Activated T-helper 1 cell treated with anti-CD3 and anti-CD28 coated beads, Interleukin-12 subunit alpha, Interleukin-12 subunit beta, Interleukin-2, Interleukin-4 antibody, amounts not matched to agents 30 ng/mL and 10 ng/mL and 1 ng/mL, durations not matched to agents 14 hours and 24 hours and 36 hours (primary cell): ENCODE results near the gene ARMC2. TPM values are rescaled to one million over a fixed set of nuclear protein-coding genes. Genes with fewer than 3 reads are reported as not detected.
A peak's percentile ranks its signal among the peaks of the same experiment; 100 is the strongest.

Experiments
- DNase-seq: peaks from one replicate; pipeline ENCODE4 v3.0.0; 2021; ENCODE audit warnings: low spot score
- H3K27ac Mint-ChIP-seq: one replicate; pipeline ENCODE4 v1.8.0; 2021; ENCODE audit warnings: mild to moderate bottlenecking, mixed read lengths
- H3K27me3 Mint-ChIP-seq: one replicate; pipeline ENCODE4 v1.8.0; 2022; ENCODE audit warnings: mild to moderate bottlenecking, moderate library complexity, mixed read lengths; ENCODE audit not compliant: insufficient read depth
- H3K36me3 Mint-ChIP-seq: one replicate; pipeline ENCODE4 v1.8.0; 2021; ENCODE audit warnings: low read depth, mixed read lengths
- H3K4me1 Mint-ChIP-seq: one replicate; pipeline ENCODE4 v1.8.0; 2021; ENCODE audit warnings: low read depth, mixed read lengths
- H3K4me3 Mint-ChIP-seq: one replicate; pipeline ENCODE4 v1.8.0; 2021; ENCODE audit warnings: mild to moderate bottlenecking, moderate library complexity, mixed read lengths
- H3K9me3 Mint-ChIP-seq: one replicate; pipeline ENCODE4 v1.8.0; 2021; ENCODE audit warnings: mixed read lengths
- intact Hi-C: fragments of 100-400 bp; cut with micrococcal nuclease; formaldehyde crosslinking; loops from one replicate; pipeline ENCODE4 v1.15.1; 2024
- total RNA-seq: library from RNA; stranded (reverse); gene quantifications from 2 replicates; pipeline ENCODE4 v1.2.3, GENCODE V29; 2022

The ARMC2 gene, protein sequence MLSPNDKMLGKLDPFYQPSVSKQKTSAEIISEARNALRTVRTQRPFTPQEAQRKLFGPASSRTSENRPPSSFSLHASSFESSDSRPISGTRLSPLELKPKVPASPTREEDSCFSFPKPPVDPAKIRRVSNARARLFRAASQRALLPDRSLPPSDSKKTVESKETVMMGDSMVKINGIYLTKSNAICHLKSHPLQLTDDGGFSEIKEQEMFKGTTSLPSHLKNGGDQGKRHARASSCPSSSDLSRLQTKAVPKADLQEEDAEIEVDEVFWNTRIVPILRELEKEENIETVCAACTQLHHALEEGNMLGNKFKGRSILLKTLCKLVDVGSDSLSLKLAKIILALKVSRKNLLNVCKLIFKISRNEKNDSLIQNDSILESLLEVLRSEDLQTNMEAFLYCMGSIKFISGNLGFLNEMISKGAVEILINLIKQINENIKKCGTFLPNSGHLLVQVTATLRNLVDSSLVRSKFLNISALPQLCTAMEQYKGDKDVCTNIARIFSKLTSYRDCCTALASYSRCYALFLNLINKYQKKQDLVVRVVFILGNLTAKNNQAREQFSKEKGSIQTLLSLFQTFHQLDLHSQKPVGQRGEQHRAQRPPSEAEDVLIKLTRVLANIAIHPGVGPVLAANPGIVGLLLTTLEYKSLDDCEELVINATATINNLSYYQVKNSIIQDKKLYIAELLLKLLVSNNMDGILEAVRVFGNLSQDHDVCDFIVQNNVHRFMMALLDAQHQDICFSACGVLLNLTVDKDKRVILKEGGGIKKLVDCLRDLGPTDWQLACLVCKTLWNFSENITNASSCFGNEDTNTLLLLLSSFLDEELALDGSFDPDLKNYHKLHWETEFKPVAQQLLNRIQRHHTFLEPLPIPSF
- 3.9 and 4.6 TPM in 2 replicates for total RNA-seq

DNA sequence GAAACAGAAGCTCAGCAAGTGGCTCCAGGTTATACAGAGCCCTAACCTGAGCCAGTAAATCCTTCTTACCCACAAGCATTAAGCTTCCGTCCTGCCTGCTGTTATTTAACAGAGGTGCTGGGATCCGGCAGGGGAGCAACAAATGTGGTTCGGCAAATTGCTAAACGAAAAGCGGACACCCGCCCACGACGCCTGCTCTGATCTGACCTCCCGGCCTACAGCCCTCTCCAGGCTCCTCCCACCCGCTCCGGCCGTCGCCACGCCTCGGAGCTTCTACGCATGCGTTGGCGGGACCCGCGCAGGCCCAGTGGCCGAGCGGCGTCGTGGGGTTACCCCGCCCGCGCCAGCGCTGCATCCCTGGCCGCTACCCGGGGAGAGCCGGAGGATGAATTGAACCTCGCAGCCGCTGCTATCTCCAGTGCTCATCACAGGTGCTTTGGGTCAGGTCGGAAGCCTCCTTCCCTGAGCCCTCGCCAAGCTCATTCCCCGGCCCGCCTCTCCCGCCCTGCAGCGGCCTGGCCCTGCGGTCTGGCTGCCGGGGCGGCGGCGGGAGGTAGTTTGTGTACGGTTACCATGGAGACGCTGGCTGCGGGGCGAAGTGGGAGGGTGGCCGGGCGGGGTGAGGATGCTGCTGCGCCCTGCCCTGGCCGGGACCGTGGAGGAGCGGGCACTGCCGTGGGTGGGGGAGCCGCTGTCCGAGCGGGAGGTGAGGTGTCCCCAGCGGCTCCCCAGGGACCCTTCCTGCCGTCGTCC lies at the start of gene ARMC2:
Gene ARMC2, plus strand, starts transcription at position 307 of the 753 bp plus-strand sequence. CDS start 5,846 bp downstream, outside the sequence.
- H3K4me1 Mint-ChIP-seq = peaks cover 31% of the 10 kb centered on the region
- DNase-seq = peak; percentile 88
- H3K36me3 Mint-ChIP-seq = peaks cover 6% of the 10 kb centered on the region
- H3K9me3 Mint-ChIP-seq = no peaks in the 10 kb centered on the region
- H3K4me3 Mint-ChIP-seq = peak within 1 kb of the TSS; percentile 89
- H3K27me3 Mint-ChIP-seq = peaks cover 25% of the 10 kb centered on the region
- intact Hi-C loops = loop anchor here (1.0 to 10.0 kb wide), 11 partner anchors 13 to 607 kb away; partner anchors contain the start of genes CEP57L1, MICAL1 and SNX3
- peak within 1 kb of the TSS; percentile 71 for H3K27ac Mint-ChIP-seq

DNA sequence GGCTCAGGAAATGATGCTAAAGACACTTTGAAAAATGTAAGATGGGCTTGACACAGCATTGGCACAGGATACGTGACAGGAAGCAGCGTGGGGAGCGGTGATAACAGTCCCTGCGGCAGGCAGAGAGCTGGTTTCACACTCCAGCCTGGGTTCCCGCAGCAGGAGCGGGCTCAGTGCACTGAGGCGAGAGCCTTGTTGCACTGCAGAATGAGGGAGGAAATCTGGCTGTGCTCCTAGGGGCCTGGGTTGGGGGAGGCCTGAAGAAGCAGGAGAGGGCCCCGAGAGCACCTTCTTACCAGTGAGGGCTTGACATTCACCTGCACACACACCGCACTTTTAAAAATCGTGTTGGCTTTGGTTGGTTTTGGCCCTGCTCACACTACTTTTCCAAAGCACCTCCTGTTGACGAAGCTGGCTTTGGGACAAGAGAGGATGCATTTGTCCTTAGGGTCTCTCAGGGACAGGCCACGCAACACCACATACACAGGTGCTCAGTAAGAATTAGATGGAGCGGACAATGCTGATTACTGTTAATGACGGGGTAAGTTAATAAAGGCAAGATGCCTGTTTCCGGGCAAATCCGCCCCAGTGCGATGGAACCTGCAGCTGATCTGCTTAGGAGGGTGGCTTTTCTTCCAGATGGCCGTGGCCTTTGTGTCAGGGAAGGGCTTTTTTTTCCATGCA lies 49.4 kb upstream of the ARMC2 start:
- Mint-ChIP-seq H3K27ac (peak overlapping the region; percentile 61), H3K4me1 (peaks cover 34% of the 10 kb centered on the region), H3K27me3 (peaks cover 12% of the 10 kb centered on the region), H3K9me3 (no peaks in the 10 kb centered on the region), H3K36me3 (peaks cover 1% of the 10 kb centered on the region), H3K4me3 (peak overlapping the region; percentile 80)
- DNase-seq = peak; percentile 43
- intact Hi-C loops = loop anchor here (2.0 kb wide), 1 partner anchor 274 kb away; no protein-coding TSS in a partner anchor

DNA sequence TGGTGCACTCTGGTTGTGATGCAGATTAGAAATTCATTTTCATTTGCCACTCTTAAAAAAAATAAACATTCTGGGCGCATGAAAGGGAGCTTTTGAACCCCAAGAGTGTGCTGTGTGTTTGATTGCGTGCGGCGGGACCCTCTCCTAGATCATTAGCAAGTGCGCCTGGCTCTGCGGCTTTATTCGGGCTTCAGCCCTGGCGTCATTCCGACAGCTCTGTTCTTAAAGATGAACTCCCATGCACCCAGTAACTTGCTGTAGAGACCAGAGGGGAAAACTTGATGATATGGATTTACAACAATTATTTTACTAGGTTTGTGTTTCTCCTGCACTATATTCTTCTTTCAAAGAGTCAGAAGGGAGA lies 48.9 kb upstream of the ARMC2 start:
- intact Hi-C loops = loop anchor here (2.0 kb wide), 1 partner anchor 273 kb away; no protein-coding TSS in a partner anchor
- Mint-ChIP-seq H3K27ac (no peak overlapping the region), H3K4me1 (peaks cover 34% of the 10 kb centered on the region), H3K4me3 (no peak overlapping the region), H3K27me3 (peaks cover 11% of the 10 kb centered on the region), H3K9me3 (no peaks in the 10 kb centered on the region), H3K36me3 (peaks cover 1% of the 10 kb centered on the region)
- no peak for DNase-seq

DNA sequence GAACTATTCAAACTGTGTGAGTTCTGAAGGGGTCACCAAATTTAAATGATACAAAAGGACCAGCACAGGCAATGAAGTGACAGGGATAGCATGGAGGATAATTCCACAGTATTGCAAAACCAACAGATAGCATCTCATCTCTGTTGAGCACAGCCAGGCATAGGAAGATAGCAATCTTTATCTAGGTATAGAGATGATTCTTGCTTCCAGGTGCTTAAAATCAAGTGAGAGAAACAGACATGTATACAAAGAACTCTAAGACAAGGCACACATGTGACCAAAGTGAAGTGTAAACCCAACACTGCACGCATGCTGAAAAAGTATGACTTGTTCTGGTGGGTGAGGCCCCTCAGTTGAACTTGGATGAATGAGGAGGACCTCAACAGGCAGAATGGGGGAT lies 48.4 kb upstream of the ARMC2 start:
- H3K4me1 Mint-ChIP-seq = peaks cover 34% of the 10 kb centered on the region
- H3K4me3 Mint-ChIP-seq = no peak overlapping the region
- no peaks in the 10 kb centered on the region for H3K9me3 Mint-ChIP-seq
- H3K27ac Mint-ChIP-seq = no peak overlapping the region
- H3K36me3 Mint-ChIP-seq = peaks cover 1% of the 10 kb centered on the region
- peaks cover 11% of the 10 kb centered on the region for H3K27me3 Mint-ChIP-seq
- intact Hi-C loops = loop anchor here (2.0 kb wide), 1 partner anchor 273 kb away; no protein-coding TSS in a partner anchor
- DNase-seq = no peak

DNA sequence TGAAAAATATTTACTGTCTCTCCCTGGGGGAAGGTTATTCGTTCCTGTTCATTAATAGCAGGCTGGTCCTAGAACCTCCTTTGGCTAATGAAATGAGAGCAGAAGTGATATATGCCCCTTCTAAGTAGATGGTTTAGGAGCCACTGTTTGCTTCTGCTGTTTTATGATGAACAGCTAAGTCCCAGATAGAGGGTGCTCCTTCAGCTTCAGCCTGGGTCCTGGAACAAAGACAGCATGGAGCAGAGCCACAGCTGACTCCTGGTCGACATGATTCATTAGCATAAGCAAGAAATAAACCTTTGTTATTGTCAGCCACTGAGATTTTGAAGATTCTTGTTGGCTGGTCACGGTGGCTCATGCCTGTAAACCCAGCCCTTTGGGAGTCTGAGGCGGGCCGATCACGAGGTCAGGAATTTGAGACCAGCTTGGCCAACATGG lies 47.8 kb upstream of the ARMC2 start:
- Mint-ChIP-seq H3K4me3 (no peak overlapping the region), H3K27ac (no peak overlapping the region), H3K9me3 (no peaks in the 10 kb centered on the region), H3K27me3 (peaks cover 11% of the 10 kb centered on the region), H3K36me3 (peaks cover 1% of the 10 kb centered on the region), H3K4me1 (peaks cover 39% of the 10 kb centered on the region)
- intact Hi-C loops = no loop called here
- DNase-seq = no peak

DNA sequence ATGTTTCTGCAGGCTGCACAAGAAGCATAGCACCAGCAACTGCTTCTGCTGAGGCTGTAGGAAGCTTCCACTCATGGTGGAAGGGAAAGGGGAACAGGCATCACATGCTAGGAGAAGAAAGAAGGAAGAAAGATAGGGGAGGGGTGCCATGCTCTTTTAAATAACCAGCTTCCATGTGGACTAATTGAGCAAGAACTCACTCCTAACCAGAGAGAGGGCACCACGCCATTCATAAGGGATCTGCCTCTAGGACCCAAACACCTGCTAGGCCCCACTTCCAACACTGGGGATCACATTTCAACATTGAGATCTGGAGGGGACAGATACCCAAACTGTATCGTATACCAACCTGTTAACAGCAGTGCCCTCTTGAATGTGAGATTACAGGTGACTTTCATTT lies 46.9 kb upstream of the ARMC2 start:
- intact Hi-C loops = no loop called here
- no peak overlapping the region for H3K27ac Mint-ChIP-seq
- peaks cover 48% of the 10 kb centered on the region for H3K4me1 Mint-ChIP-seq
- no peak overlapping the region for H3K4me3 Mint-ChIP-seq
- no peak for DNase-seq
- peaks cover 1% of the 10 kb centered on the region for H3K36me3 Mint-ChIP-seq
- no peaks in the 10 kb centered on the region for H3K9me3 Mint-ChIP-seq
- peaks cover 10% of the 10 kb centered on the region for H3K27me3 Mint-ChIP-seq

DNA sequence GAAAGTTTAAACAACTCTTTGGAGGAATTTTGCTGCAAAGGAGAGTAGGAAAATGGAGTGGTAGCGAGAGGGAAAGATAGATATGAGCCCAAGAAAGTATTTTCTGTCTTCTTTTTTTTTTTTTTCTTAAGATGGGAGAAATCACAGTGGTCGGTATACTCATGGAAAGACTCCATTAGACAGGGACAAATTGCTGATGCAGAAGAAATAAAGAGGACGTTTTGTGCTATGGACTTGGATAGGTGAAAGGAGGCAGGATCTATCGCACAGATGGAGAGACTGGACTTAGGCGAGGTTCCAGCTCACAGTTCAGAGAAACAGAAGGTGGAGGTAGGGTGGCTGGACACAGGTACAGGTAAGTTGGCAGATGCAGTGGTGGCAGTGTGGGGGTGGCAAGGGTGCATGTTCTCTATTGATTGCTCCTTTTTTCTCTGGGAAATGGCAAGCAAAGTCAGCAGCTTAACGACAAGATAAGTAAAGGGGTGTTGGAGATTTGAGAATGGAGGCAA lies 44.2 kb upstream of the ARMC2 start:
- no peak for DNase-seq
- H3K27ac Mint-ChIP-seq = no peak overlapping the region
- peaks cover 7% of the 10 kb centered on the region for H3K27me3 Mint-ChIP-seq
- H3K9me3 Mint-ChIP-seq = no peaks in the 10 kb centered on the region
- peaks cover 1% of the 10 kb centered on the region for H3K36me3 Mint-ChIP-seq
- H3K4me1 Mint-ChIP-seq = peaks cover 34% of the 10 kb centered on the region
- intact Hi-C loops = no loop called here
- no peak overlapping the region for H3K4me3 Mint-ChIP-seq

DNA sequence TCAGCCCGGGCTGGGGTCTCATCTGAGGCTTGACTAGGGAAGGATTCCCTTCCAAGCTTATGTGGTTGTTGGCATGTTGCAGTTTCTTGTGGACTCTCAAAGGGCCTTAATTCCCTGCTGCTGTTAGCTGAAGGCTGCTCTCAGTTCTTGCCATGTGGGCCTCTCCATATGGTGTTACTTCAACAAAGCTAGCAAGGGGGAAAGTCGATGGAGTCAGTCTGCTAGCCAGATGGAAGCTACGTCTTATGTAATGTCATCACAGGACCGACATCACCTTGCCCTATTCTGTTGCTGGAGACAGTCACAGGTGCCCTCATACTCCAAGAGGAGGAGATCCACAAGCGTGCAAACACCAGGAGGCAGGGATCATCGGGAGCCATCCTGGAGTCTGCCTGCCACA lies 43.3 kb upstream of the ARMC2 start:
- Mint-ChIP-seq H3K4me1 (peaks cover 25% of the 10 kb centered on the region), H3K9me3 (no peaks in the 10 kb centered on the region), H3K27ac (no peak overlapping the region), H3K4me3 (no peak overlapping the region), H3K27me3 (peaks cover 5% of the 10 kb centered on the region), H3K36me3 (peaks cover 1% of the 10 kb centered on the region)
- intact Hi-C loops = no loop called here
- no peak for DNase-seq

DNA sequence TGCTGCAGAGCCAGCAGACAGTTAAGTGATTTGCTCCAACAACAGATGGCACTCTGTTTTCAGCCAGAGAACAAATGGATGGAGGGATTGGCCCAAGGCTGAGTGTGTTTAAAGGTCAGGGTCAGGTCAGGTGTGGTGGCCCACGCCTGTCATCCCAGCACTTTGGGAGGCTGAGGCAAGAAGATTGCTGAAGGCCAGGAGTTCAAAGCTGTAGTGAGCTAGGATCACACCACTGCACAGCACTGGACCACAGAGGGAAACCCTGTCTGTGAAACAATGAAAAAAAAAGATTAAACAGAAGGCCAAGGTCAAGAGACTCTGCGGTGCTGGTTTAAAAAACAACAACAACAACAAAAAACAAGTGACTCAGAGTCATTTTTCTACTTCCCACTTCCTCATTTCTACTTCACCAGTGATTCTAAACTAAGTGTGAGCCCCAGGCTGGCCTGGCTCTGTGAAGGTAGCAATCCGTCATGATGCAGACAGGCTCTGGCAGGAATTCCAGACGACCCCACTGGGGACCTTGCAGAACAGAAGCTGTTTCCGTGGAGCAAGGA lies 42.5 kb upstream of the ARMC2 start:
- intact Hi-C loops = no loop called here
- Mint-ChIP-seq H3K4me1 (peaks cover 19% of the 10 kb centered on the region), H3K36me3 (peaks cover 1% of the 10 kb centered on the region), H3K9me3 (no peaks in the 10 kb centered on the region), H3K27ac (no peak overlapping the region), H3K4me3 (no peak overlapping the region), H3K27me3 (peaks cover 6% of the 10 kb centered on the region)
- DNase-seq = no peak

DNA sequence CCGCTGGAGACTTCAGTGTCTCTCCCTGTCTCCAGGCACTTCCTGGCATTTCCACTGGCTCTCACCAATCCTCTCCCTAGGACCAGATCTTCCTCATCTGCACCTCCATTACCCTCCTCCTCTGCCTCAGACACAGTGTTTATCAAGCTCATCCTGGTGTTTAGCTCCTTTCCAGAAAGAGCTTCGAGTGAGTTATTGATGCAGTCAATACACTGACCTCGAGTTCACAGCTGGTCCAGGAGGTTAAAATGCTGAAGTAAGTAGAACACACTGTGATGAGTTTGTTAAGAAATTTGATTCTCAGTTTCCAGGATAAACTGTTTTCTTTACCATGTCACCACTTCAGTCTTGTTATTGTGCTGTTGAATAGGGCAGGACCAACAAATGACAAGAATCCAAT lies 42.1 kb upstream of the ARMC2 start:
- no peak overlapping the region for H3K4me3 Mint-ChIP-seq
- no peaks in the 10 kb centered on the region for H3K9me3 Mint-ChIP-seq
- H3K27ac Mint-ChIP-seq = no peak overlapping the region
- intact Hi-C loops = no loop called here
- H3K4me1 Mint-ChIP-seq = peaks cover 17% of the 10 kb centered on the region
- peaks cover 1% of the 10 kb centered on the region for H3K36me3 Mint-ChIP-seq
- no peak for DNase-seq
- peaks cover 6% of the 10 kb centered on the region for H3K27me3 Mint-ChIP-seq

DNA sequence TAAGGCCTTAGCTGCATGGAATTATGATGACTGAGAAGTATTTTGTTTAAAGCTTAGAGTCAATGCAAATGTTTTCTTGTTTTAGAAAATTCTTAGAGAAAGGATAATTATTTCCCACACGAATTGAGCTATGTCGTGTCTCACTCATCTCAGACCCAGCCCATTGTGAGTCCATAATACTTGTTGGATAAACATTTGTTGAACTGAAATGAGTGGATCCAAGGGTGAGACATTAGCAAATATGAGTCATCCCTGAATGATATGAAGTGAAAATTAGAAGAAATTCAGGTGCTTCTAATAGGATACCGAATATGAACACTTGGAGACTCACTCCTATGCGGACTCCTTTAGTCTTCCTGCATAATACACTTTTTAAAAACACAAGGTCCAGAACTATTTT lies 41.6 kb upstream of the ARMC2 start:
- Mint-ChIP-seq H3K27me3 (peaks cover 6% of the 10 kb centered on the region), H3K4me1 (peaks cover 14% of the 10 kb centered on the region), H3K4me3 (no peak overlapping the region), H3K36me3 (no peaks in the 10 kb centered on the region), H3K9me3 (no peaks in the 10 kb centered on the region), H3K27ac (no peak overlapping the region)
- intact Hi-C loops = no loop called here
- DNase-seq = no peak

DNA sequence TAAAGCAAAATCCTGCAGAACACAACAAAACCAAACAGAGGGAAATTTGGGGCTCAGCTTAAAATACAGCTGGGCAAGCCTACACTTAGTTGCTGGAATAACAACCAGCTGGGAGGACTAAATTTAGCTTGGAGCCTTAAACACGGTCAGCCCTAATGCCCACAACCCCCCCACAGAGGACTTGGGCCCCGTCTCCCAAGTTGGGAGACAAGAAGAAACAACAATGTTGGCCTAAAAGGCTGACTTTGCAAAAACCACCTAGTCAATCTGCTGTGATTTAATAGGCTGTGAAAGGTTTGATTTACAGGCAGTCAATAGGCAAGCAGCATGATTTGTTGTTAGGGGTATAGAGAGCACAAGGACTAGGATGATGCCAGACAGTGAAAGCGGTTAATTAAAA lies 40.3 kb upstream of the ARMC2 start:
- Mint-ChIP-seq H3K4me1 (peaks cover 14% of the 10 kb centered on the region), H3K4me3 (no peak overlapping the region)

More for the DNA sequence above, 40.3 kb upstream of the ARMC2 start:
- no peaks in the 10 kb centered on the region for H3K9me3 Mint-ChIP-seq
- H3K27me3 Mint-ChIP-seq = peaks cover 4% of the 10 kb centered on the region
- intact Hi-C loops = no loop called here
- no peak overlapping the region for H3K27ac Mint-ChIP-seq
- no peaks in the 10 kb centered on the region for H3K36me3 Mint-ChIP-seq
- DNase-seq = no peak
